ENCODE data around the gene COPG2.
"Not testable (repeated sequence)": the region's sequence is repeated elsewhere in the genome, so short reads cannot be mapped to it uniquely, and the experiment has no call there.

The COPG2 gene, protein sequence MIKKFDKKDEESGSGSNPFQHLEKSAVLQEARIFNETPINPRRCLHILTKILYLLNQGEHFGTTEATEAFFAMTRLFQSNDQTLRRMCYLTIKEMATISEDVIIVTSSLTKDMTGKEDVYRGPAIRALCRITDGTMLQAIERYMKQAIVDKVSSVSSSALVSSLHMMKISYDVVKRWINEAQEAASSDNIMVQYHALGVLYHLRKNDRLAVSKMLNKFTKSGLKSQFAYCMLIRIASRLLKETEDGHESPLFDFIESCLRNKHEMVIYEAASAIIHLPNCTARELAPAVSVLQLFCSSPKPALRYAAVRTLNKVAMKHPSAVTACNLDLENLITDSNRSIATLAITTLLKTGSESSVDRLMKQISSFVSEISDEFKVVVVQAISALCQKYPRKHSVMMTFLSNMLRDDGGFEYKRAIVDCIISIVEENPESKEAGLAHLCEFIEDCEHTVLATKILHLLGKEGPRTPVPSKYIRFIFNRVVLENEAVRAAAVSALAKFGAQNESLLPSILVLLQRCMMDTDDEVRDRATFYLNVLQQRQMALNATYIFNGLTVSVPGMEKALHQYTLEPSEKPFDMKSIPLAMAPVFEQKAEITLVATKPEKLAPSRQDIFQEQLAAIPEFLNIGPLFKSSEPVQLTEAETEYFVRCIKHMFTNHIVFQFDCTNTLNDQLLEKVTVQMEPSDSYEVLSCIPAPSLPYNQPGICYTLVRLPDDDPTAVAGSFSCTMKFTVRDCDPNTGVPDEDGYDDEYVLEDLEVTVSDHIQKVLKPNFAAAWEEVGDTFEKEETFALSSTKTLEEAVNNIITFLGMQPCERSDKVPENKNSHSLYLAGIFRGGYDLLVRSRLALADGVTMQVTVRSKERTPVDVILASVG

DNA sequence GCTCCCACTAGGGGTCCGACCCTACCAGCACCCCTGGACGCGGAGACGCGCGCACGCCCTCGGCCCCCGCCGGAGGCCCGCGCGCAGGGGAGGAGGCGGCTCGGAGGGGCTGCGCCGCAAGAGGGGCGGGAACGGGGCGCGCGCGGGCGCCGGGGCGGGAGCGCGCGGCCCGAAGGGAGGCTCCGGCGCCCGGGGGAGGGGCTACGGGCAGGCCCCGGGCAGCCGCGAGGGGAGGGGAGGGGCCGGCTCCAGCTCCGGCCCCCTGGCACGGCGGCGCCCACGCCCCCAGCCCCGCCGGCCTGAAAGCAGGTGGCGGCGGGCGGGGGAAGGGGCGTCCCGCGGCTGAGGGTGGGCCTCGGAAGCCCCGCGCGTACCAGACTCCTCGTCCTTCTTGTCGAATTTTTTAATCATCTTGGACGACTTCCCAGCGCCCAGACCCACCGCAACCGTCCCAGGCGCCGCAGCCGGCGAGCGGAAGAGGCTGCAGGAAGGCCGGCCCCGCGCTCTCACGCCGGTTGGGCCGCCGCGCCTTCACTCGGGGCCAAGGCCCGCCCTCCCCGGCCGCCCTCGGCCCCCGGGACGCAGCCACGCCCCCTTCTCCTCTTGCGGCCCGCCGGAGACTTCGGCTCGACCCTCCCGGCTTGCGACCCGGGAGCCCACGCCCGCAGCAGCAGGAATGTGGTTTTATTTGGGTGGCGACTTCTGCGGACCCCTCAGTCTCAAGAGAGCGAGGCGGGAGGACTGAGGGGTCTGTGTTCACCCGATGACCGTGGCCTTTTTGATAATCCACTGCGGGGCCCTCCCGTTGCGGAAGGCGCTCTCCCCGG, at the start of gene COPG2:
COPG2 (minus strand) TSS at position 491 of the 827 bp plus-strand sequence; CDS start at position 411, 80 bp downstream.
- Mint-ChIP-seq H3K27me3 (ENCODE audit: low read depth) (peaks cover 9% of the 10 kb centered on the region), H3K4me3 (peak within 1 kb of the TSS; percentile 82), H3K4me1 (ENCODE audit: low read depth) (peaks cover 19% of the 10 kb centered on the region), H3K36me3 (ENCODE audit: low read depth) (peaks cover 4% of the 10 kb centered on the region), H3K9me3 (no peaks in the 10 kb centered on the region), H3K27ac (peak within 1 kb of the TSS; percentile 45)

DNA sequence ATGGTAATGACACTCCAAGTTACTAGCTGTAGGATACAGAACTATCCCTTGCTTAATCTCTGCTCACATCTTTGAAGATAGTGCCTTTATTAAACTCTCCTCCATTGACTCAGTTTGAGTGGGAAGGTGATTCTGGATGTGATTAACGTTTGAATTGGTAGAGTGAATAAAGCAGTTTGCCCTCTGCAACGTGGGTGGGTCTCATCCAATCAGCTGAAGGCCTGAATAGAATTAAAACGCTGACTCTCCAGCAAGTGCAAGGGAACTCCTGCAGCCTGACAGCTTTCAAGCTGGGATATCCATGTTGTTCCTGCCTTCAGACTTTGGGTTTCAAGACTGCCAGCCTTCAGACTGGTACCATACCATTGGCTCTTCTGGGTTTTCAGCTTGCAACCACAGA, 43.9 kb upstream of the COPG2 start:
- Mint-ChIP-seq H3K4me1 (ENCODE audit: low read depth) (no peaks in the 10 kb centered on the region), H3K36me3 (ENCODE audit: low read depth) (no peaks in the 10 kb centered on the region), H3K9me3 (peaks cover 3% of the 10 kb centered on the region), H3K27ac (no peak overlapping the region), H3K27me3 (ENCODE audit: low read depth) (peaks cover 15% of the 10 kb centered on the region), H3K4me3 (no peak overlapping the region)

DNA sequence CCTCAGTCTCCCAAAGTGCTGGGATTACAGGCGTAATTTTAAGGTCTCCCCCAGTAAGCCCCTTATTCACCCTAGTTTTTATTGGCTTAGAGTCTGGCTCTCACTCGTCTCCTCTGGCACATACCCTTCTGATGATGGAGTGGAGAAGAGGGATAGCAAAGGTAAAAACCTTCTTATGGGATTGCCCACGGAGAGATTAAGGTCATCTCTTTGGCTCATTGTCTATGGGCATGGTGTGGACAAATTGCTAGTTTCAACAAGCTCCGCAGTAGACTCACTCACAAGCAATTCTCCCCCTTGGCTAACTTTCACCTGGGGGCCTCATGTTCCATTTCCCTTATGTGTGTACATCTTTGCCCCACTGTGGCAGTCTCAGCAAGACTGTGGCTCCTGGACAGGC, 40.2 kb upstream of the COPG2 start:
- Mint-ChIP-seq H3K4me3 (no peak overlapping the region), H3K27ac (no peak overlapping the region), H3K27me3 (ENCODE audit: low read depth) (peaks cover 15% of the 10 kb centered on the region), H3K36me3 (ENCODE audit: low read depth) (no peaks in the 10 kb centered on the region), H3K9me3 (peaks cover 19% of the 10 kb centered on the region), H3K4me1 (ENCODE audit: low read depth) (no peaks in the 10 kb centered on the region)

DNA sequence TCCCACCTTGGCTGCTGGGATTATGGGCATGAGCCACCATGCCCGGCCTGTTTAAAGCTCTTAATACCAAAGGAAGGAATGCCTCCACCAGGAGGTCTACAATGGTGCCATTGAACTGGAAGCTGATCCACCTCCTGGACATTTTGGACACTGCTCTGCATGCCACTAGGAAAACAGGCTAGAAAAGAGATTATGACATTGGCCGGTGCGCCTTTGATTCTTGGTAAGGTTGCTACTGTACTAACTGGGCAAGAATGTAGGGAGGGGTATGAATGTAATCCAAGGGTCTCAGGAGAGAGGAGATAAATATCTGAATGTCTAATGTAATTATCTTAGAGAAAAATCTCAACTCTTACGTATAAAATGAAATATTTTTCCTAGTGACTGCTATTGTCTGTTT, 39.5 kb upstream of the COPG2 start:
- Mint-ChIP-seq H3K4me3 (no peak overlapping the region), H3K27me3 (ENCODE audit: low read depth) (peaks cover 15% of the 10 kb centered on the region), H3K36me3 (ENCODE audit: low read depth) (no peaks in the 10 kb centered on the region), H3K9me3 (peaks cover 19% of the 10 kb centered on the region), H3K27ac (no peak overlapping the region), H3K4me1 (ENCODE audit: low read depth) (no peaks in the 10 kb centered on the region)

DNA sequence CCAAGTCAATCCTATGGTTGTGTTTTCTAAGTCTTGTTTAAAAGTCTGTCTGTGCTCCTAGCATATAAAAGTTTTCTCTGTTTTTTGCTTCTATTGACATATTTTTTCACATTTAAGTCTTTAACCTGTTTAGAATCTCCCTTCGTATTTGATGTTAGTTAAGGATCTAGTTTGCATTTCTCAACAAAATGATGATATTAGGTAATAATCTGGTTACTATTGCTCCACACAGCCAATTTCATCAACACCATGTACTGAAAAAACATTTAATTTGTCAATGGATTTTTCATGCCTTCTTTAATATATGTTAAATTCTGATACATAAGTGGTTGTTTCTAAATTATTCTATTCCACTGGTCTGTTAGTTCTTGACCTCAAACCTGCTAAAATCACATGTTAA, 35.3 kb upstream of the COPG2 start:
- Mint-ChIP-seq H3K27me3 (ENCODE audit: low read depth) (peaks cover 23% of the 10 kb centered on the region), H3K4me1 (ENCODE audit: low read depth) (no peaks in the 10 kb centered on the region), H3K27ac (no peak overlapping the region), H3K9me3 (peaks cover 19% of the 10 kb centered on the region), H3K36me3 (ENCODE audit: low read depth) (no peaks in the 10 kb centered on the region), H3K4me3 (no peak overlapping the region)

DNA sequence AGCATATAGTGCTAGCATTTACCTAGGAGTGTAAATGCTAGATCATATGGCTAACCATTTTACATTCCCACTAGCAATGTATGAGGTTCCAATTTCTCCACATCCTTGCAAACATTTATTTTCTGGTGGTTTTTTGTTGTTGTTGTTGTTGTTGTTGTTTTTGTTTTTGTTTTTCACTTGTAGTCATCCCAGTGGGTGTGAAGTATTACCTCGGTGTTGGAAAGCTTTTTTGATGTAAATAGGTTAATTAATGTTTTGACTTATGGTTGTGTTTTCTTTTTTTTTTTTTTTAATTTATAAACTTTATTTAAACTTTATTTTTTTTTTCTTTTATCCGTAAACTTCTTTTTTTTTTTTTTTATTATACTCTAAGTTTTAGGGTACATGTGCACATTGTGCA, 33.1 kb upstream of the COPG2 start:
- Mint-ChIP-seq H3K9me3 (peaks cover 9% of the 10 kb centered on the region), H3K4me1 (ENCODE audit: low read depth) (no peaks in the 10 kb centered on the region), H3K27me3 (ENCODE audit: low read depth) (peaks cover 16% of the 10 kb centered on the region), H3K4me3 (no peak overlapping the region), H3K27ac (no peak overlapping the region), H3K36me3 (ENCODE audit: low read depth) (no peaks in the 10 kb centered on the region)

DNA sequence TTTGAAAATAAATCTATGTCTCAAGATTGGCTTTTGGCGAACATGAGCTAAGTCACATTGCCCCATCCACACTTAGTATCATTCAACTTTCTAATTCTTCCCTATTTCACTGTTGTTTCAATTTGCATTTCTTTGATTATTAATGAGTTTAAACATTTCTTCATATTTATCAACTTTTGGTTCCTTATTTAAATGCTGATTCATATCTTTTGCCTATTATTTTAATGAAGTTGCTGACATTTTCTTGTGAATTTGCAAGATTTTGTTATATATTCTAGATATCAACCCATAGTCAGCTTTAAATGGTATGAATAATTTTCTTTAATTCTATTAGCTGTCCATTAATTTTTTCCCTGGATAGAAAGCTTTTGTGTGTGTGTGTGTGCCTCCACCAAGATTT, 32.2 kb upstream of the COPG2 start:
- Mint-ChIP-seq H3K27me3 (ENCODE audit: low read depth) (peaks cover 8% of the 10 kb centered on the region), H3K4me3 (no peak overlapping the region), H3K4me1 (ENCODE audit: low read depth) (no peaks in the 10 kb centered on the region), H3K27ac (no peak overlapping the region), H3K9me3 (no peaks in the 10 kb centered on the region), H3K36me3 (ENCODE audit: low read depth) (no peaks in the 10 kb centered on the region)

DNA sequence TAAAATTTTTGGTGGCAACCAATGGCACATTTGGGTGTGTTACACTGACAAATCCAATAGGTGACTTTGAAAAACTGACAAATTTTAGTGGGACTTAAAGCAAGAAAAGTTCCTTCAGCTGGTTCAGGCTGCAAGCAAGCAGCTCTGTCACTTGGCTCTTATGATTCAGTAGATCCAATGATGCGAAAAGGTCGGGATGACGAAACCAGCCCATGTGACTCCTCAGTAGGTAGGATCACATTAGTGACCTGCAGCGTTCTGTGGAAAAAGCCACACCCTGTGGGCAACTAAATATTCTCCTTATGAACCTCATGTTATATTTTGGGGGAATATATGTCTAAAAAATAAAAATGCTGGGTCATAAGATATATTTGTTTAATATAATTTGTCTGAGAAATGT, 31.1 kb upstream of the COPG2 start:
- Mint-ChIP-seq H3K4me1 (ENCODE audit: low read depth) (no peaks in the 10 kb centered on the region), H3K27ac (no peak overlapping the region), H3K27me3 (ENCODE audit: low read depth) (peaks cover 8% of the 10 kb centered on the region), H3K4me3 (no peak overlapping the region), H3K9me3 (no peaks in the 10 kb centered on the region), H3K36me3 (ENCODE audit: low read depth) (no peaks in the 10 kb centered on the region)

DNA sequence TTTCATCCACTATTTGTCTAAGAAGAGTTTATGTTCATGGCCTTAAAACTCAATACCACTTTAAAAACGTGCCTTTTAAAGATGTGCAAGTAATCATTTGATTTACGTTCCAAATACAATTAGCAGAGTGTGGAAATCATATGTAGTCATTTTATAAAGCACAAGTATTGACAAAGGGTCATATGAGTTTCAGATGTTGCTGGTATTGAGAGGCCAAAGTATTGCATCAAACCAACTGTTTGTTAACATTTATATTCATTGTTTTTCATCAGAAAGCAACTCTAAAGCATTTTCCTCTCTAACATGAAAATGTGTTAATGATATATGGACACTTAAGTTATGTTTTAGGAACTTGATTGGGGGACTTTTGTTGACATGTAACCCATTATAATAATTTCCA, 29.3 kb upstream of the COPG2 start:
- Mint-ChIP-seq H3K36me3 (ENCODE audit: low read depth) (no peaks in the 10 kb centered on the region), H3K4me3 (no peak overlapping the region), H3K27me3 (ENCODE audit: low read depth) (peaks cover 8% of the 10 kb centered on the region), H3K9me3 (no peaks in the 10 kb centered on the region), H3K27ac (no peak overlapping the region), H3K4me1 (ENCODE audit: low read depth) (no peaks in the 10 kb centered on the region)

DNA sequence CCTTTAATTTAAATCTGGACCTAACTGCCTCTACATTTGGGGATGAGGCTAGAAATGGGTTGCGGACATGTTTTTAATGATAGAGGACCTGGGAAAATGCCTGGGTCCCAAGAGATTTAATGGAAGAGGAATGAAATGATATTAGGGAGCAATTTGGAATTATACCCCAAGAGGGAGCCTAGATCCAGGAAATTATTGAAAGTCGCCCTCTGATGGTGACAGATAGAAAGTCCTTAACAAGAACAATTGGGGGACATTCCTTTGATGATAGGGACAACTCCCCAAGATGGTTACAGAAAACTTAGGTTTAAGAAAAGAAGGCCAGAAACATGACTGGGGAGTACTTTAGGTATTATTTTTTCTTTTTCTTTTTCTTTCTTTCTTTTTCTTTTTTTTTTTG, 27.3 kb upstream of the COPG2 start:
- H3K9me3 Mint-ChIP-seq, result peaks cover 12% of the 10 kb centered on the region
- no peaks in the 10 kb centered on the region for H3K36me3 Mint-ChIP-seq (ENCODE audit: low read depth)
- H3K4me3 Mint-ChIP-seq, result no peak overlapping the region
- H3K4me1 Mint-ChIP-seq (ENCODE audit: low read depth), result no peaks in the 10 kb centered on the region
- peaks cover 8% of the 10 kb centered on the region for H3K27me3 Mint-ChIP-seq (ENCODE audit: low read depth)
- no peak overlapping the region for H3K27ac Mint-ChIP-seq

DNA sequence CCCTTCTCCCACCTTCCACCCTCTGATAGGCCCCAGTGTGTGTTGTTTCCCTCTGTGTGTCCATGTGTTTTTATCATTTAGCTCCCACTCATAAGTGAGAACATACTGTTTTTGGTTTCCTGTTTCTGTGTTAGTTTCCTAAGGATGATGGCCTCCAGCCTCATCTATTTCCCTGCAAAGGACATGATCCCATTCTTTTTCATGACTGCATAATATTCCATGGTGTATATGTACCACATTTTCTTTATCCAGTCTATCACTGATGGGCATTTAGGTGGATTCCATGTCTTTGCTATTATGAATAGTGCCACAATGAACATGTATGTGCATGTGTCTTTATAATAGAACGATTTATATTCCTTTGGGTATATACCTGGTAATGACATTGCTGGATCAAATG, 23.8 kb upstream of the COPG2 start:
- peaks cover 19% of the 10 kb centered on the region for H3K9me3 Mint-ChIP-seq
- H3K4me3 Mint-ChIP-seq; H3K27me3 Mint-ChIP-seq (ENCODE audit: low read depth); H3K4me1 Mint-ChIP-seq (ENCODE audit: low read depth); H3K36me3 Mint-ChIP-seq (ENCODE audit: low read depth); H3K27ac Mint-ChIP-seq: not testable (repeated sequence)

DNA sequence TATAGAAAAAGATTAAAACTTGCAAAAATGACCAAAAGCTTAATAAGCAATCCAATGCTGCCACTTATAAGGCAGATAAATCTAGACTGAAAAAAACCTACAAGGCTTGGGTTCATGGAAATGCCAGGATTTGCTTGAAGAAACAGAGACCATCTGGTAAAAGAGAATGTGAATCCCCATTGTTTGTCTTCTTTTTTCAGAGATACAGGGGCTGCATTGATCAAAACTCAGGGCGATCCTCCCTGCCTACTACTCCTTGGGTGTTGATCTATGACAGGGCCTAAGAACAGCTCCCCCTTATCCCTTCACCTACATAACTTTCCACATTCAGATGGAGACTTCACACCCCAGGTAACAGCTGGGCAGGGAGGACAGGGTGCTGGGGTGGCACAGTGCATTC, 21.1 kb upstream of the COPG2 start:
- Mint-ChIP-seq H3K9me3 (peaks cover 28% of the 10 kb centered on the region), H3K36me3 (ENCODE audit: low read depth) (peaks cover 2% of the 10 kb centered on the region), H3K4me3 (no peak overlapping the region), H3K27ac (no peak overlapping the region), H3K4me1 (ENCODE audit: low read depth) (no peaks in the 10 kb centered on the region), H3K27me3 (ENCODE audit: low read depth) (no peaks in the 10 kb centered on the region)

DNA sequence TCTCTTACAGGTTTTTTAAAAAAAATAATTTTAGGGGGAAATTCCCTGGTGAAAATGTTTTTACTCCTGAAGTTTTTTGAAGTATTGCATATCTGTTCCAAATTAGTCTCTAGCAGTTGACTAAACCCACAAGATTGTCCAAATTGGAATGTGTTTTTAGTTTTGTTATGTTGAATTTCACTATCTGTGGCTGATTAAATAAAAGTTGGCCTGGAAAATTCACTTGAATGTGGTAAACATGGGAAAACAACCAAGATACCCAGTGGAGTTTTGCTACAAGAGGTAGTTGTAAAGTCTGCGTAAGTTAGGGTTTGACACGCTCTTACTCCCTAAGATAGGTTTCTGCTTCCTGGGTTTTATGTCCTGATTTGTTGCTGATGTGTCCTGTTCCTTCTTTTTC, 14.5 kb upstream of the COPG2 start:
- no peaks in the 10 kb centered on the region for H3K36me3 Mint-ChIP-seq (ENCODE audit: low read depth)
- H3K27ac Mint-ChIP-seq, result no peak overlapping the region
- no peak overlapping the region for H3K4me3 Mint-ChIP-seq
- H3K9me3 Mint-ChIP-seq, result peaks cover 8% of the 10 kb centered on the region
- no peaks in the 10 kb centered on the region for H3K4me1 Mint-ChIP-seq (ENCODE audit: low read depth)
- H3K27me3 Mint-ChIP-seq (ENCODE audit: low read depth), result no peaks in the 10 kb centered on the region

DNA sequence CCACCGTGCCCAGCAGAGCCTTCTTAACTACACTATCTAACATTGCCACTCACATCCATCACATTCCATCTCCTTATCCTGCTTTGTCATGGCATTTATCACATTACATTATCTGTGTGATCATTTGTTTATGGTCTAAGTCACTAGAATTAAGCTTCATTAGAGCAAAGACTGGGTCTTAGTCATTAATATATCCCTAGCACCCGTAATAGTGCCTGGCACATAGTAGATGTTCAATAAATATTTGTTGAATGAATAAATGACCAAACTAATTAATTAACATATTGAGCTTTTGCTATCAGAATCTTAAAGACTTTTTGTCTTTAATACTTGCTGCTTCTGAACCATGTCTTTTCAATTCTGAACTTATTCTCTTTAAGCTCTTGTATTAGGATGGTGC, 5.9 kb upstream of the COPG2 start:
- peaks cover 17% of the 10 kb centered on the region for H3K27me3 Mint-ChIP-seq (ENCODE audit: low read depth)
- no peak overlapping the region for H3K4me3 Mint-ChIP-seq
- no peaks in the 10 kb centered on the region for H3K9me3 Mint-ChIP-seq
- peaks cover 4% of the 10 kb centered on the region for H3K36me3 Mint-ChIP-seq (ENCODE audit: low read depth)
- no peak overlapping the region for H3K27ac Mint-ChIP-seq
- peaks cover 6% of the 10 kb centered on the region for H3K4me1 Mint-ChIP-seq (ENCODE audit: low read depth)

All from T-helper 1 cell treated with Interleukin-12 subunit alpha and Interleukin-12 subunit beta and Interleukin-4 antibody, amounts not matched to agents 30 μg/mL and 1 μg/mL, for 36 hours (primary cell).